Measurements from ENCODE around the gene CACNA2D4. TPM values are rescaled to one million over a fixed set of nuclear protein-coding genes. Genes with fewer than 3 reads are reported as not detected.

Gene CACNA2D4
- polyA plus RNA-seq, 1 donor from 2014 or later = 2.0 TPM

DNA sequence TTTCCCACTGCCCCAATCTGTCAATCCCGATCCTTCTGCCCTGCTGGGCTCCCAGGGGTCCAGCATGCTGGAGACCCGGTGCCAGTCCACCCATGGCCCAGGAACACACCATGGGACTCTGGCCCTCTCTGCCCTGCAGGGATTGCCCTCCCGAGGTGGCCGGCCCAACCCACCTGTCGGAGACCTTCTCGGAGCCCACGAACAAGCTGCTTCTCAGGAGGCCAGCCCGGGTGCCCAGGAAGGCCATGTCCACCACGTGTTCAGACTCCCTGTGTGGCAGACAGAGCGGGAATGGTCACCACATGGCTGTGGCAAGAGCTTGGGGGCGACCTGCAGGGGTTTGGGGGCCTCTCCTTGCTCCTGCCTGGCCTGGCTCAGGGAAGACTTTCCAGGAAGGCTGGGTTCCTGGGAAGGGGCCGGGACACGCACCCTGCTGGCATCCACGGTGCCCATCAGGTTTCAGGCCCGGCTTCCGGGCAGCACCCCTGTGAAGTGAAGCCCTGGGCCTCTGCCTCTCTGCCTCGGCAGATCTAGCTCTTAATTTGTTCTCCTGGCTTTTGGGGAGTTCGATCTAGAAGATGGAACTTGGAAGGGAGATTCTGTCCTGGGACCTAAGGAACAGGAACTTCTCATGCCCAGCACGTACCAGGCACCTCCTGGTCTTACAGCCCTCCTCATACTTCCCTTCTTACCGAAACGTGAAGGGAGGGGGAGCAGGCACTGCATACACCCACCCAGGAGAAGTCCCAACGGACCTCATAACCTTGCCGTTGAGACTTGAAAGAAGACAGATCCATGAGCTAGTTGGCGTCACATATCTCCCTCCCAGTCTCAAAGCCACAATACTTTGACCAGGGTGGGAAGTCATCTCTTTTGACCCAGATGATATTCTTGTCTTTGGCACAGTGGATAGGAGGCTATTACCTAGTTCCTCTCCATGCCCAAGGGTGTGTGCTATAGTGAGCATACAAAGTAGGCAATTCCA is 71.7 kb downstream of the CACNA2D4 start:
- Mint-ChIP-seq H3K4me3 (no peak overlapping the region), H3K27ac (no peak overlapping the region), H3K27me3 (peaks cover 9% of the 10 kb centered on the region)

GRCh38 chr12:1845886-1846285 is 72.6 kb downstream of the CACNA2D4 start:
- Mint-ChIP-seq H3K9me3 (no peaks in the 10 kb centered on the region), H3K27ac (no peak overlapping the region), H3K36me3 (no peaks in the 10 kb centered on the region), H3K27me3 (peaks cover 15% of the 10 kb centered on the region), H3K4me3 (no peak overlapping the region), H3K4me1 (peaks cover 10 to 11% (median 10%) of the 10 kb centered on the region in 3 donors)

More for the DNA sequence above, 71.7 kb downstream of the CACNA2D4 start:
- peaks cover 5 to 10% (median 9%) of the 10 kb centered on the region in 3 donors for H3K4me1 Mint-ChIP-seq
- H3K9me3 Mint-ChIP-seq = no peaks in the 10 kb centered on the region
- peaks cover 1% of the 10 kb centered on the region for H3K36me3 Mint-ChIP-seq

DNA sequence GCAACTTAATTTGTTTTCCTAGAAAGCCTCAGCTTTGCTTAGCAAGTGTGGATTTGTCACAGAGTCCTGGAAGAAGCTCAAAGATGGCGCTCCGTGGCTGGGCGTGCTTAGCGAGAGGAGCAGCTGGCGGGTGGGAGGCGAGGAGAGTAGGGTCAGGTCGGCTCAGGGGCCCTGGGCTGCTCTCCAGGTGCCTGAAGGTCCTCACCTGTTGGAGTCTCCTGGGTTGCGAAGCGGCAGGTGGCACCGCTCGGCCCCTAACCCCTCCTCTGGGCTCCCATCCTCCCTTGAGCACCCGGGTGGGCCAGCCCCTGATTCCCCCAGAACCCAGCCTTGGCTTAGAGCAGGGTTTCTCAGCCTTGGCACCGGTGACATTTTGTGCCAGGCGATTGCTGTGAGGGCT is 73.0 kb downstream of the CACNA2D4 start:
- peaks cover 15% of the 10 kb centered on the region for H3K27me3 Mint-ChIP-seq
- no peaks in the 10 kb centered on the region for H3K36me3 Mint-ChIP-seq
- H3K4me1 Mint-ChIP-seq = peaks cover 10 to 11% (median 10%) of the 10 kb centered on the region in 3 donors
- no peak overlapping the region for H3K4me3 Mint-ChIP-seq
- H3K9me3 Mint-ChIP-seq = no peaks in the 10 kb centered on the region
- H3K27ac Mint-ChIP-seq = no peak overlapping the region

DNA sequence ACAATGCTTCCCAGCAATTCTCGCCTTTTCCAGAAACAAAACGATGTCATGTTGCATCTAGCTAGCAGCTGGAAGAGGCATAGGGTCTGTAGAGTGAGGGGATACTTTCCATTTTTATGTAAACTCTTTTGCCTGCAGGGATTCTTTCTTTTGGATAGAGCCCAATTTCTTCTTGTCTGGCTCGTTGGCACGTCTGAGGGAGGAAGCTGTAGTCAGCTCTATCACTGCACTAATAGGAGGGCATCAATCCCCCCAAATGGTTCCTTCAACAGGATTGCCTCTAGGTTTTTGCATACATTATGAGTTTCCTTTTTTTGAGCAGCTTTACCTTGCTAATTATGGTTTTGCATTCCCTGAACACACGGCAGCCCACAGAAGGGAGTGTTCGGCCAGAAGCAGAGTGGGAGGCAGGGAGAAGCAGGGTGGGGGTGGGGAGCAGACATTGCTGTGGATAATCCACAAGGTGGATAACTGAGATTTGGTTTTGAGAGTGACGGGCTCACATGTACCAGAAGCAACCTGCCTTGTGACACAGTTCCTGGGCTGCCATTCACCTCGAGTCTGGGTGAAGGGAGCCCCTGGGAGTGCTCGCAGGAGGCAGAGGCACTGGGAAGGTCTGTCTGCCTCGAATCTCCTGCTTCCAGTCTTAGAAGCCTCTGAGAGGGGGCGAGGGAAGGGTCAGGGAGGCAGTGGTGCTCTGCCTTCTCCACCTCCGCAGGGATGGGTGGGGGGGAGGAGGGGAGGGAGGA is 73.6 kb downstream of the CACNA2D4 start:
- no peaks in the 10 kb centered on the region for H3K9me3 Mint-ChIP-seq
- no peaks in the 10 kb centered on the region for H3K36me3 Mint-ChIP-seq
- peaks cover 12 to 15% (median 13%) of the 10 kb centered on the region in 3 donors for H3K4me1 Mint-ChIP-seq
- peaks cover 15% of the 10 kb centered on the region for H3K27me3 Mint-ChIP-seq
- H3K4me3 Mint-ChIP-seq = no peak overlapping the region
- peak overlapping the region in 1 of 3 donors; percentile 77 for H3K27ac Mint-ChIP-seq

DNA sequence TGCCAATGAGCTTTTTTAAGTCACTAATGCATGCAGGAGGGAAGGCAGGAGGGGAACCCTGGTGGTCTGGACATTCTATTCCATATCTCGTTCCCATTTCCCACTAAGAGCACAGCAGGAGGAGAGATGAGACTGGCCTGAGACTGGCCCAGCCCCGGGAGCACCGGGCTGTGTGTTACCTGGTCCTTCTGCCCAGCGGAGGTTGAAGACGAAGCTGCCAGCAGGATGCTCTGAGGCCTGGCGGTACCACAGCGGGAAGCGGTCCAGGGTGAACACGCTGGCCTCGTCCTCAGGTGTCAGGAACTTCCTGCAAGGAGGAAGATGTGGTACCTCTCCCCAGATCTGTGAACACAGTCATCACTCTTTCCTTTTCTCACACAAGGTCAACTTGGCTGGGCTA is 74.2 kb downstream of the CACNA2D4 start:
- H3K27ac Mint-ChIP-seq = peak overlapping the region in 1 of 3 donors; percentile 77
- no peaks in the 10 kb centered on the region for H3K36me3 Mint-ChIP-seq
- H3K27me3 Mint-ChIP-seq = peaks cover 15% of the 10 kb centered on the region
- H3K4me3 Mint-ChIP-seq = no peak overlapping the region
- H3K4me1 Mint-ChIP-seq = peaks cover 12 to 16% (median 13%) of the 10 kb centered on the region in 3 donors
- no peaks in the 10 kb centered on the region for H3K9me3 Mint-ChIP-seq

GRCh38 chr12:1843641-1844005 is 74.8 kb downstream of the CACNA2D4 start:
- peaks cover 12 to 16% (median 13%) of the 10 kb centered on the region in 3 donors for H3K4me1 Mint-ChIP-seq
- H3K27ac Mint-ChIP-seq = no peak overlapping the region
- no peaks in the 10 kb centered on the region for H3K36me3 Mint-ChIP-seq
- peaks cover 15% of the 10 kb centered on the region for H3K27me3 Mint-ChIP-seq
- H3K4me3 Mint-ChIP-seq = no peak overlapping the region
- no peaks in the 10 kb centered on the region for H3K9me3 Mint-ChIP-seq

DNA sequence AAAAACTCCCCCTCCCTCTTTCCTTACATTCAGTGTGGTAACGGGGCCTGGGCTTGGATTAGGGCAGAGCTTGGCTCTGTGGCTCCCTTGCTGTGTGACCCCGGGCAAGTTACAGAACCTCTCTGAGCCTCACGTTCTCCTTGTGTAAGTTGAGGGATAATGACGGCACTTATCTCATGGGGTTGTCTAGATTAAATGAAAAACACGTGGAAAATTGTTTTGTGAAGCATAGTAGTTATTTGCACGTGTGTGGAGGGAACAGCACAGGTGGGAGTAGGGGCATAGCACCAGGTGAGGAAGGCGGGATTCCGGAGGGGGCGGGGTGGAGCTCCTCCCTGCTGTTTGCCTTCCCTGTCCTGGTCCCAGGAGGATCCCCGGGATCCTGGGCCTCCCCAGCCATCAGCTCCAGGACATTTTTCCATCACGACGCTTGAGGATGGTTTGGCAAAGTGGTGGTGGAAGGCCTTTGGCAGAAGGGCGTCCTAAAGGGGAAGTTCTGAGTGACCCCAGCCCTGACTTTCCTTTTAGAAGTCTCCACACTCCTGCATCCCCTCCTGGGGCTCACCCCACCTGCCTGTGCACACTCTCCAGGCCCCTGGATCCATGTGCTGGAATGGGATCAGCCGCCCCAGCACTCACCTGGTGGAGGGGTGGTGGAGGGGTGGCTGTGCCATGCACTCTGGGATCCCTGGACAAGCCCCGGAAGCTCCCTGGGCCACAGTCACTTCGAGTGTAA is 75.4 kb downstream of the CACNA2D4 start:
- Mint-ChIP-seq H3K36me3 (no peaks in the 10 kb centered on the region), H3K27ac (no peak overlapping the region), H3K4me1 (peaks cover 12 to 16% (median 13%) of the 10 kb centered on the region in 3 donors), H3K4me3 (peak overlapping the region in 1 of 4 donors; percentile 49), H3K9me3 (no peaks in the 10 kb centered on the region), H3K27me3 (peaks cover 15% of the 10 kb centered on the region)

DNA sequence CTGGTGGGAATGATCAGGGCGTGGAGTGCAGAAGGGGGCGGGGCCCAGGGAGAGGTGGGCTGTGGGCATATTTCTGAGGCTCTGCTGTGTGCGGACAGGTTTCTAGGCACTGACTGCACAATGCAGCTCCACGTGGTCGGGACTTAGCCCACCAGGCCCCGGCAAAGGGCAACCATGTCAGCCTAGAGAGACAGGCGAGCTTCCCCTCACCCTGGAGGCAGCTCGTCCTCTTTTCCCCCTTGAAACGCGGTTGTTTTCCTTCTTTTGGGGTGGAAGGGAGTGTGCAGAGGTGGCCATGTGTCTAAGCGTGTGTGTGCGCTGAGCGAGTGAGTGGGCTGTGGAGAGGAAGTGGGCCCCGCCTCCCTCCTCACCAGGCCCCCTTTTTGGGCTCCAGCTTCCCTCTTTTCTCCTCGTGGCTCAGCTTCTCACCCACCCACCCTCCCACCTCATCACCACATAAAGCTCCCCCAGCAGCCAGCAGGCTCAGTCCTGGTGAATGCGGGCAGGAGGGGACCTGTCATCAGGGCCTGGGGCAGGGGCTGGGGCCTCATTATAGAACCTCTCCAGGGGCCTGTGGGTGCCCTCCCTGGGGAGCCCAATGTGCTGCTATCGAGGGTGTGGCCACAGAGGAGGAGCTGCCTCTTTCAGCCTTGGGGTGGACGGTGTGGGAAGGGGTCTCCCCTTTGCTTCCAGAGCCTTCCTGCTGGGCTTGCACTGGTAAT is 76.1 kb downstream of the CACNA2D4 start:
- Mint-ChIP-seq H3K36me3 (no peaks in the 10 kb centered on the region), H3K4me1 (peaks cover 12 to 16% (median 13%) of the 10 kb centered on the region in 3 donors), H3K27ac (peak overlapping the region in 1 of 3 donors; percentile 31), H3K27me3 (peaks cover 15% of the 10 kb centered on the region), H3K4me3 (peak overlapping the region in 2 of 4 donors; percentile 41 to 55), H3K9me3 (no peaks in the 10 kb centered on the region)

- peak overlapping the region in 1 of 4 donors; percentile 27 for H3K4me3 Mint-ChIP-seq
- no peaks in the 10 kb centered on the region for H3K36me3 Mint-ChIP-seq
- peaks cover 12 to 16% (median 13%) of the 10 kb centered on the region in 3 donors for H3K4me1 Mint-ChIP-seq
- H3K27ac Mint-ChIP-seq = peak overlapping the region in 1 of 3 donors; percentile 31
- H3K27me3 Mint-ChIP-seq = peaks cover 15% of the 10 kb centered on the region
- H3K9me3 Mint-ChIP-seq = no peaks in the 10 kb centered on the region
Measured at GRCh38 chr12:1841586-1842182, 76.8 kb downstream of the CACNA2D4 start.

GRCh38 chr12:1840981-1841425 is 77.4 kb downstream of the CACNA2D4 start:
- H3K36me3 Mint-ChIP-seq = no peaks in the 10 kb centered on the region
- peaks cover 12 to 16% (median 13%) of the 10 kb centered on the region in 3 donors for H3K4me1 Mint-ChIP-seq
- no peaks in the 10 kb centered on the region for H3K9me3 Mint-ChIP-seq
- H3K4me3 Mint-ChIP-seq = no peak overlapping the region
- no peak overlapping the region for H3K27ac Mint-ChIP-seq
- H3K27me3 Mint-ChIP-seq = peaks cover 15% of the 10 kb centered on the region

- no peaks in the 10 kb centered on the region for H3K9me3 Mint-ChIP-seq
- H3K4me3 Mint-ChIP-seq = peak overlapping the region in 1 of 4 donors; percentile 20
- peaks cover 12 to 16% (median 13%) of the 10 kb centered on the region in 3 donors for H3K4me1 Mint-ChIP-seq
- H3K27me3 Mint-ChIP-seq = peaks cover 15% of the 10 kb centered on the region
- no peaks in the 10 kb centered on the region for H3K36me3 Mint-ChIP-seq
- peak overlapping the region in 1 of 3 donors; percentile 71 for H3K27ac Mint-ChIP-seq
Measured at GRCh38 chr12:1839956-1840951, 78.2 kb downstream of the CACNA2D4 start.

DNA sequence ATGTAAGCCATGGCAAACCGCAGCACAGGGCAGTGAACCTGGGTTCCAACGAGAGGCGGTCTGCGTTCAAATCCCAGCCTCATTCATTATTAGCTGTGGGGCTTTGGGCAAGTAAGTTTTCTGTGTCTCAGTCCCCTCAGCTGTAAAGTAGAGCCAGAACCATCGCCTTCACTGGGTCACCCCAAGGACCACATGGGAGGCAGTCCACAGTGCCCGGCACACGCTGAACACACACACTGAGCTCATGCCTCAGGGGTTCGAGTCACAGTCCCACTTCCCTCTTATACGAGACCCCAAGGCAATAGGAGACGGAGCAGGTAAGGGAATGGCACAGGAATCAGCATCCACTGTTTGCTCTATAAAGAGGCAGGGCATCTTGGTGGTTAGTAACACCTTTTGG is 79.0 kb downstream of the CACNA2D4 start:
- peaks cover 13% of the 10 kb centered on the region for H3K27me3 Mint-ChIP-seq
- H3K4me3 Mint-ChIP-seq = no peak overlapping the region
- no peaks in the 10 kb centered on the region for H3K36me3 Mint-ChIP-seq
- peaks cover 9 to 16% (median 14%) of the 10 kb centered on the region in 3 donors for H3K4me1 Mint-ChIP-seq
- peak overlapping the region in 1 of 3 donors; percentile 58 for H3K27ac Mint-ChIP-seq
- H3K9me3 Mint-ChIP-seq = no peaks in the 10 kb centered on the region

DNA sequence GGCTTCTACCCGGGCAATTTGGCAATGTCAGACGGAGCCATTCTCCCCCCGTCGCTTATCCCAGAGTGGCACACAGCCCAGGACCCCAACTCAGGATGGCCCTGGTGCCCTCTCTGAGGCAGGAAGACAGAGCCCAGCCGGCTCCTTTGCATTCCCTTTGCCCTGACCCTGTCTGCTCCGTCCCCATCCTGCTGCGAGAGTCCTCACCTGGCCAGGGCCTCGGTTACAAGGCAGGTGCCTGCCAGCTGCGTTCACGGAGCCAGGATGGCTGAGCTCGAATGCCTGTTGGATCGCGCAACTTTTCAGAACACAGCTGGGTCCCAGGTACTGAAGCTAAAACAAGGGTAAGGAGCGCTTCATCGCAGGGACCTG is 79.5 kb downstream of the CACNA2D4 start:
- Mint-ChIP-seq H3K36me3 (no peaks in the 10 kb centered on the region), H3K27me3 (peaks cover 13% of the 10 kb centered on the region), H3K9me3 (no peaks in the 10 kb centered on the region), H3K4me3 (no peak overlapping the region), H3K27ac (no peak overlapping the region), H3K4me1 (peaks cover 5 to 16% (median 14%) of the 10 kb centered on the region in 3 donors)
